HEK293T (cell line): Measurements from ENCODE around the gene SYTL2.

Experiments
- ARNT ChIP-seq: fragments of 450-650 bp; IDR thresholded peaks from 2 replicates; pipeline ENCODE4 v1.6.1; 2017; ENCODE audit warnings: mild to moderate bottlenecking
- BHLHE40 ChIP-seq: fragments of 450-650 bp; IDR thresholded peaks from 2 replicates; pipeline ENCODE4 v1.6.1; 2016; ENCODE audit warnings: mild to moderate bottlenecking, moderate library complexity, borderline replicate concordance
- ELF4 ChIP-seq: fragments of 450-650 bp; IDR thresholded peaks from 2 replicates; pipeline ENCODE4 v1.6.1; 2017; ENCODE audit warnings: antibody characterized with exemption
- FOXA1 ChIP-seq: fragments of 450-650 bp; IDR thresholded peaks from 2 replicates; pipeline ENCODE4 v1.6.1; 2016; ENCODE audit warnings: mild to moderate bottlenecking
- FOXK2 ChIP-seq: fragments of 450-650 bp; IDR thresholded peaks from 2 replicates; pipeline ENCODE4 v1.6.1; 2016; ENCODE audit warnings: mild to moderate bottlenecking
- FOXM1 ChIP-seq: fragments of 450-650 bp; IDR thresholded peaks from 2 replicates; pipeline ENCODE4 v1.6.1; 2017; ENCODE audit warnings: mild to moderate bottlenecking, borderline replicate concordance
- HDGF ChIP-seq: fragments of 450-650 bp; IDR thresholded peaks from 2 replicates; pipeline ENCODE4 v1.6.1; 2017; ENCODE audit warnings: antibody characterized with exemption, borderline replicate concordance
- L3MBTL2 ChIP-seq: fragments of 450-650 bp; conservative IDR thresholded peaks from 2 replicates; pipeline ENCODE4 v1.6.1; 2016; ENCODE audit warnings: mild to moderate bottlenecking
- LEF1 ChIP-seq: fragments of 450-650 bp; IDR thresholded peaks from 2 replicates; pipeline ENCODE4 v1.6.1; 2017; ENCODE audit warnings: mild to moderate bottlenecking, borderline replicate concordance
- SP1 ChIP-seq: fragments of 450-650 bp; IDR thresholded peaks from 2 replicates; pipeline ENCODE4 v1.6.1; 2017
- SUZ12 ChIP-seq: fragments of 450-650 bp; IDR thresholded peaks from 2 replicates; pipeline ENCODE4 v1.6.1; 2016; ENCODE audit warnings: mild to moderate bottlenecking
- TARDBP ChIP-seq: fragments of 450-650 bp; IDR thresholded peaks from 2 replicates; pipeline ENCODE4 v1.6.1; 2016
- ZNF384 ChIP-seq: fragments of 450-650 bp; IDR thresholded peaks from 2 replicates; pipeline ENCODE4 v1.6.1; 2016
- TF ChIP-seq, protein P1 (sequence below): fragments of 450-650 bp; IDR thresholded peaks from 2 replicates; pipeline ENCODE4 v1.6.1; 2016

DNA sequence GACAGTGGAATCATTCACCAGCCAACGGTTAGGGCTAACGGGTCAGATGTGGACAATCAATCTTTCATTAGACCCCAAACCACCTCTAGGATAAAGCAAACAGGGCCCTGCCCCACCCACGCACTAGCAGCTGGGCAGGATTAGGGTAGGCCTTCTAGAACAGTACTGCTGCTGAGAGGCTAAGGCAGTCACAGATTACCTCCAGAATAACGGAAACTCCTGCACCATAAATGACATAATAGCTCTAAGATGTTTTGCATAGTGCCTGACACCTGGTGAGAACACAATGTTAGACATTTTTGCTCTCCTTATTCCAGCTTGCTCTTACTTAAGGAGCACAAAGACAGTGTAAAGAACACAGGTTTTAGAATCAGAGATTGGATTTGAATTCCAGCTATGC, 1.8 kb downstream of the SYTL2 start:
- TF ChIP-seq FOXK2 (no peak), BHLHE40 (no peak), L3MBTL2 (no peak), SP1 (no peak), HDGF (no peak), FOXA1 (no peak), FOXM1 (no peak), ZNF384 (no peak), TARDBP (no peak), ARNT (no peak), SUZ12 (no peak), ELF4 (no peak), LEF1 (no peak)
- TF ChIP-seq, protein P1, sequence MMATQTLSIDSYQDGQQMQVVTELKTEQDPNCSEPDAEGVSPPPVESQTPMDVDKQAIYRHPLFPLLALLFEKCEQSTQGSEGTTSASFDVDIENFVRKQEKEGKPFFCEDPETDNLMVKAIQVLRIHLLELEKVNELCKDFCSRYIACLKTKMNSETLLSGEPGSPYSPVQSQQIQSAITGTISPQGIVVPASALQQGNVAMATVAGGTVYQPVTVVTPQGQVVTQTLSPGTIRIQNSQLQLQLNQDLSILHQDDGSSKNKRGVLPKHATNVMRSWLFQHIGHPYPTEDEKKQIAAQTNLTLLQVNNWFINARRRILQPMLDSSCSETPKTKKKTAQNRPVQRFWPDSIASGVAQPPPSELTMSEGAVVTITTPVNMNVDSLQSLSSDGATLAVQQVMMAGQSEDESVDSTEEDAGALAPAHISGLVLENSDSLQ, result no peak
